NCI-H524 (cell line): ENCODE measurements around the gene C15orf62.

Experiments used
- DNase-seq, 2 experiments: peaks; one replicate each; lab custom pipeline; 2025; lab: John Stamatoyannopoulos, UW

Gene C15orf62

DNA sequence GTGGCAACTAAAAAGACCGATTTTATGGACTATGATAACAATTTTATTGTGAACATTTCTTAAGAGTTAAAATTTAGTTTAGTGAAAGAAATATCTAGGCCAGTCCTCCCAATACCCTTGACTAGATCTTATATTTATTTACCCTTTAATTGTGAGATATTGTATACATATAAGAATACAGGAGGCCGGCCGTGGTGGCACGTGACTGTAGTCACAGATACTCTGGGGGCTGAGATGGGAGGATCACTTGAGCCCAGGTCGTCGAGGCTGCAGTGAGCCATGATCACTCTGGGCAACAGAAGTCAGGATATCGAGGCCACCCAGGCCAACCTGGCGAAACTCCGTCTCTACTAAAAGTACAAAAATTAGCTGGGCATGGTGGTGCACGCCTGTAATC lies 14.0 kb upstream of the C15orf62 start:
- no peak for DNase-seq

DNA sequence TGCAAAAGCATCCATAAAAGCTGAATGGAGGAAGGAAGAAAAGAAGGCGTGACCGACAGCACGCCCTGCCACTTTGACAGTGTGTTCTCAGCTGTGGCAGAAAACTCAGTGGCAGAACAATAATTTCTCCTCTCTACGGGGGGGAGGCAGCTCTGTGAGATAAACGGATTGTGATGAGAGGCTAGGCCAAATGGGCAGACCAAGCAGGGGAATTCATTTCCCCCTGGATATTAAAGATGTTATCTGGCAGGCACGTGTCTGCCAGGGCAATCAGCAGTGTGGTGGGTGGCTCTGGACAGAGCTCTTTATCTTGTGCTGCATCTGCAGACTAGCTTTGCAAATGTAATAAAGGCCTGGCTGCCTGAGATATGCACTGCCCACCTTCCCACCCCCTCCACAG lies 12.8 kb upstream of the C15orf62 start:
- no peak for DNase-seq

DNA sequence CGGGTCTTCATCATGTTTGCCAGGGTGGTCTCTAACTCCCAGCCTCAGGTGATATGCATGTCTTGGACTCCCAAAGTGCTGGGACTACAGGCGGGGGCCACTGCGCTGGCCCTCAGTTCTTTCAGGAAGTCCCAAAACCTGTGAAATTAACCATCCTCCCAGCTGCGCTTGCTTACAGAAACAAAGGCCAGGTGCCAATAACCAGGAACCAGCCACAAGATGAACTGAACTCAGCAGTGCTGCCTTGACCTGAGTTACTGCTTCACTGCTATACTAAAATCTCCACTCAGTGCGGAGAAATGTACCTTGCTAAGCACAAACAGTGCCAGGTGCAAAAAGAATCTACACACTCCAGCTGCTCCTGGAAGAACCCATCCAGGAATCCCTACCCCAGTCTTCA lies 9.8 kb upstream of the C15orf62 start:
- no peak for DNase-seq

DNA sequence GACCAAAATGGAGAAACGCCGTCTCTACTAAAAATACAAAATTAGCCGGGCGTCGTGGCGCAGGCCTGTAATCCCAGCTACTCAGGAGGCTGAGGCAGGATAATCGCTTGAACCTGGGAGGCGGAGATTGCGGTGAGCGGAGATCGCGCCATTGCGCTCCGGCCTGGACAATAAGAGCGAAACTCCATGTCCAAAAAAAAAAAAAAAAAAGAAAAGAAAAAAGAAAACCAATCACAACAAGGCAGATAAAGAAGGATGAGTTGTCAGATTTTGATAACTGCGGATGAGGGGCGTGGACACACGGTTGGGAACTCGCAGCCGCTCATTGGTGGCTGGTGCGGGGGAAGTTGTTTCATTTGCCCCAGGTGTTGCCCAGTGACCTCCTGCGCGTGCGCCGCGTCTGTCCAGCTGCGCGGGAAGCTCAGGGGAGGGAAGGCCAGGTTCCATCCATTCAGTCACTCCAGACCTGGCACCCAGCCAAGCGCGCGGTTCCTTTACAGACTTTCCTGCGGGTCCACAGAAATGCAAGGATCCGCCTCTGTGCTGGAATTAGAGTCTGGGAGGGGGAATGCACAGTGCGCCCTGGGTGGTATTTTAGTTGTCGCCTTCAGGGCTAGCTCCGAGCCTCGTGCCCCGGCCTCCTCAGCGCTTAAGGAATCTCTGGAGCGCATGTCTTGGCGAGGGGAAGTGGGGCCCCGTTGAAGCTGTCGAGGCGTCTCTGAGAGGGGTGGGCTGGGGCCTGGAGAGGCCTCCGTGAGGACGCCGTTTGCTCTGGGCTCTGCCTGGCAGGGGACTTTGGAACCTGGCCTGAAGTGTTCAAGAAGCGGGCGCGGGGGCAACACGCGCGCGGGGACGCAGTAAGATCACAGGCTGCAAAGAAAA lies 6.6 kb upstream of the C15orf62 start:
- DNase-seq, result peak; percentile 63 to 81

DNA sequence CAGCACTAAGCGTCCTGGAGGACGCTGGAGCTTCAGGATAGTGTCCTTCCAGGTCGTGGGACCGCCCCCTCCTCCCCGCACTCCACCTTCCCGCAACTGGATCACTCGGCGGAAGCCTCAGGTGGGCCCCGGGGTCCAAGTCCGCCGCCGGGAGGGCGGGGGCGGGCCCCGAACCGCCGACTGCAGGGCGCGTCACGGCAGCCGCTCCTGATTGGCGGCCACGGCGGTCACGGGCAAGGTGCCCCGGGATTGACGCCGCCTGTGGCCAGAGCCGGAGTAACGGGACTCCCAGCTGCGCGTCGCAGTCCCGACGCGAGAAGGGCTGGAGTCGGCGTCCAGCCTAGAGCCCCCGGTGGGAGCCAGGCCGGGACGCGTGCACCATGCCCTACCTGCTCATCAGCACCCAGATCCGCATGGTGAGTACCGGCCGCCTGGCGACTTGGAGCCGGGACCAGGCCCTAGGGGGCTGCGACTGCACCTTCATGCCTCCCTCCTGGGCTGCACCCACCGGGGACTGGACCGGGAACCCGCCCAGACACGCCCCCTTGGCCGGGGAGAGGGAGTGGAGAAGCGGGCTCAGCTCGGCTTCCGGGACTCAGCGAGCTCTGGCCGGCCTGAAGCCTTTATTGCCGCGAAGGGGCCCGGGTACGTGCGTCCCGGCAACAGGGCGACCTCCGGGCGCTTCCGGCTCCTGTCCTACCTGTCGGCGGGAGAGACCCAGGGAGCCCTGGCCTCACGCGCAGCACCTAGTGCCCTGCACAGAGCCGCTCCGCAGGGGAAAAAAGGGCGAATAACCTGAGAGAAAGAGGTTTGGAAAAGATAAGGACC lies 5.8 kb upstream of the C15orf62 start, which contains the start of gene GCHFR:
Gene GCHFR, plus strand, starts transcription at position 268 of the 828 bp plus-strand sequence. Its CDS starts 113 bp downstream, at position 381.
- DNase-seq, result peak in 1 of 2 experiments; percentile 53

DNA sequence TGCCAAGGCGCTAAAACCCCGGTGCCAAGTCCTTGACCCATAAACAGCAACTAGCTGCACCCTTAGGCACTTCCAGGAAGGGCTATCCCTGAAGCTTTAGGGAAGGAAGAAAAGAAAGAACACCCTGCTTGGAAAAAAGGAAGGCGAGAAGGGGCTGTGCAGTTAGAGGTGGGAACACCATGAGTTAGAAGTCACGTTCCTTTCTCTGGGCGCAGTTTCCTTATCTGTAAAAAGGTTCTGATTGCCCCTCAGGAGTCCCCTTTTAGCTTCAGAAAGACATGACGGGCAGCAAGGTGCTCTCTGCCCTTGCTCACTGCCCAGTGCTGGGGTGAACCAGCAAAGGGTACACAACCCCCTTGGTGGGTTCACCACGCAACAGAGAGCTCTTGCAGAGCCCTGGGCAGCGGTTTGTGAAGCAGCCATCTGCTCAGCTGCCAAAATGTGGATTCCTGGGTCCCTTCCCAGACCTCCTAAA lies 5.1 kb upstream of the C15orf62 start:
- no peak for DNase-seq

DNA sequence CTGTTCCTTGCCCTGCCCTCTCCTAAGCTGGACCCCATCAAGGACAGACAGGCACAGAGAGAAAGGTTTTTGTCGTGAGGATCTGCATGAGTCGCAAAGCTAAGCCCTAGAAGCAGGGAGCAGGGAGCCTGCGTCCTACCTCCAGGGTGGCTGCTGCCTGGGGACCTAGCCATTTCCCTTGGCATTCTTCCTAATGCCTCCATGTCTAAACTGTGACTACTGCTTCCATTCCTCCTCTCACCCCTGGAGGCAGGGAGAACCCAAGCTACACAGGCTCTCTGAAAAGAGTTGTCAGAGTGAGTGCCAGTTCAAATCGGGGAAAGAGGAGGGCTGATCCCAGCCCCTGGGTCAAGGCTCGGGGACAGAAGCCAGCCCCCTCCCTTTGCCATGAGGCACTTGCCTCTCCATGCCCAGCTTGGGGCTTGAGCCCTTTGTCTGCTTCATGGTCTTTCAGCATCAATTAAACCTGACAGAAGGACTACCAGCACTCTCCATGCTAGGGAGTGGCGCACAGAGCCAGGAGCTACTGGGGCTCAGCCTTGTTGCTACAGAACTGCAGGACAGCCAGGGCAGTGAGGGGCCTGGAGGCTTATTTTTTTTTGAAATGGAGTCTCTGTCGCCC lies 3.5 kb upstream of the C15orf62 start:
- no peak for DNase-seq

DNA sequence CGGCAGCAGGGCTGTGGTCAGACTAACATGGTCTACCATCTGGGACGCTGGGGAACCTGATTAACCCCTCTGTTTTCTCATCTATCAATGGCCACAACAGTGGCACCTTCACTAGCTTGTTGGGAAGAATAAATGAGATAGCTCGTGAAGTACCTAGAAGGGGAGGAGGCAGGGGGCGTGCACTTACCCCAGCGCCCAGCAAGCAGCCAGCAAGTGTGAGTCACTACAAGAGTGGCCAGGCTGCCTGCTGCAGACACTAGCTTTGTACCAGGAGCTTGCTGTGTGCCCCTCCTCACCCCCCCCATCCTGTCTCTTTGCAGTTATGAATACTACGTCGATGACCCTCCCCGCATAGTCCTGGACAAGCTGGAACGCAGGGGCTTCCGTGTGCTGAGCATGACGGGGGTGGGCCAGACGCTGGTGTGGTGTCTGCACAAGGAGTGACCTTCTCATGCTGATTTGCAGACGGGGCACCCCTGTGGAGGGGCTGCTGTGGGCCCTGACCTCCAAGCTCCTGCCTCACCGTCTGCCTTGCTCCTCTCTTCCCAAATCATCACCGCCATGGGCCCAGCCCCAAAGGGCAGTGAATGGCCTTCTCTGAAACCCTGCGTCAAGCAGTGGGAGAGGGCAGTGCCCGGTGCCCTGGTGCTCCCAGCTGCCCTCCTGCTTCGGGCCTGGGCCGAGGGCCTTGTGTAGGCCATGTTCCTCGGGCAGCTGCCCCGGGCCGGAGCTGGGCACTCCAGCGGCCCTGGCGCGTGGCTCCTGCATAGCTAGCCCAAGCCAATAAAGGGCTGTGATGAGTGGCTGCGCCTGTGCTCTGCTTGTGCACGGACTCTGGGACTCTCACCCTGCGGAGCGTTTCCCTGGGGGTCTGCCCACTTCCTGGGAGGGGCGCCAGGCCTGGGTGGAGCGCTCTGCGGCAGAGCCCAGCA lies 2.6 kb upstream of the C15orf62 start:
- DNase-seq, result no peak

DNA sequence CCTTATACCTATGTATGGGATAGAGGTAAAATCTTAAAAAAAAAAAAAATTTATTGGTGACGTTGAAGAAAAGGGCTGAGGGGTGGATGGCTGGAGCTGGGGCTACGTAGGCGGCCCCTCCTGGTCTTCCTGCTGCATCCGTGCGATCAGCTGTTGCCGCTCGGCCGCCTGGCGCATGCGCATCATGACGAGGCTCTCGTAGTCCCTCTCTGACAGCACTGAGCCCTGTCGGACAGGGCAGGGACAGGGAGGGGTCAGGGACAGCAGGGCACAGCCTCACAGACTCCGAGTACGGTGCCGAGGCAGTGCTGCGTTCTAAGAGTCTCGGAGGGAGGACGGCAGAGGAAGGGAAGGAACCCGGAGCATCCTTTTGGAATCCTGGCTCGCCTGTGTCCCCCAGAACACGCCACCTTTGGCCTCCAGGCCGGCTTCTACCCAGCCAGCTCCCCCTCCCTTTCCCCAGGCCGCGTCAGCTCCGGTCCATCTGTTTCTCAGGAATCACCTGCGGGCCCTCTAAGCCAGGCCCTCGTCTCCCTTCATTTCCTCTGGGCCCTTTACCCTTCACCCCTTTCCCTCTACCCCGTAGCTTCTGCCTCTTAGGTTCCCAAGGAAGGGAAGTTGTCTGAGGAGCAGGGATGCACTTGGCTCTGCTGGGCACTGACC lies 1.8 kb upstream of the C15orf62 start:
- DNase-seq, result no peak

DNA sequence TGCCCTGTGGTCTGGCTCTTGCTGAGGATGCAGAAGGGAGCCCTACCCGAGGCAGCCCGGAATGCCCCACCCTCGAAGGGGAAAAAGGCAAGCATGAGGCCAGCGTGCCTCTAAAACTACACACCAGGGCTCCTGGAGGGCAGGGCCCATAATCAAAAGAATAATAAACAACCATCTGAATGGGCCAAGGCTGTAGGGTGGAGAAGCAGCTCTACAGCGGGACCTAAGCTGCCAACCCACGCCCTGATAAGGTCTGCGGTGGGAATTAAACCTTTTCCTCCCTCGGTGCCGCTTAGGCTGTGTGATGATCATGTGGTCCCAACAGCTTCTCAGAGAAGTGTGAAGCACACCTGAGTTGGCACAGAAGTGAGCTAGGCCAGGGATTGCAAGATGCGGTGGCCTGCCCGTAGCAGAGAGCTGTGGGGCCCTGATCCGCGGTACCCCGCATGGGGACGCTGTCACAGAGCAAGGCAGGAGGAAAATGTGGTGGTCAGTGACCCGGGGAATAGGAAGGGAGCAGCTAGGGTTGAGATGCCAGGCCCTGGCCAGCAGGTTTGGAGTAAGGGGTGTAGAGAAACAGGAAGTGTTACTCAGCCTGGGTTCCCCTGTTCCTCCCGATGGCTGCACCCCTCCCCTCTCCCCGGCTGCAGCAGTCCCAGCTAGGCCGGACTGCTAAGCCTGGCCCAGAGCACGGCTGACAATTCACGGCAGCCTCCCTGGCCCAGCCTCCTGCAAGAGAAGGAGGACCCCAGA lies 1.1 kb upstream of the C15orf62 start:
- no peak for DNase-seq

DNA sequence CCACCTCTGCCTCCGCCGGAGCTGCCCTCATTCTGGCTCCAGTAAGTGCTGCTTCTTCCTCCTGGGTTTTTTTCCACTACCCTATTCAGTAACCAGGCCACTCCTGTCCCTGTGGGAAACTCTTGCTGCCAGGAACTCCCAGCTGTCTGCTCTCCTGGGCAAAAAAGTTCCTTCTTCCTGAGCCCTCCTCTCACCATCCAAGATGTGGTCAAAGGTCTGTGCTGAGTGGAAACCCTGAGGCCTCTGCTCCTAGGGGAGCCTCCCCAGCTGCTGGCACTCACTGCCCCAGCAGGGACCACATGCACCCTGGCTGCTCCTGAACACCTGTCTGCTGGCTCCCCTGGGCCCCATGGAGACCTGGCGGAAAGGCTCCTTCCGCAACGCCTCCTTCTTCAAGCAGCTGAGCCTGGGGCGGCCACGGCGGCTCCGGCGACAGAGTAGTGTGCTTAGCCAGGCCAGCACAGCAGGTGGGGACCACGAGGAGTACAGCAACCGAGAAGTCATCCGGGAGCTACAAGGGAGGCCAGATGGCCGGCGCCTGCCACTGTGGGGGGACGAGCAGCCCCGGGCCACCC lies 454 bp downstream of the C15orf62 start:
- DNase-seq, result peak; percentile 80 to 92

DNA sequence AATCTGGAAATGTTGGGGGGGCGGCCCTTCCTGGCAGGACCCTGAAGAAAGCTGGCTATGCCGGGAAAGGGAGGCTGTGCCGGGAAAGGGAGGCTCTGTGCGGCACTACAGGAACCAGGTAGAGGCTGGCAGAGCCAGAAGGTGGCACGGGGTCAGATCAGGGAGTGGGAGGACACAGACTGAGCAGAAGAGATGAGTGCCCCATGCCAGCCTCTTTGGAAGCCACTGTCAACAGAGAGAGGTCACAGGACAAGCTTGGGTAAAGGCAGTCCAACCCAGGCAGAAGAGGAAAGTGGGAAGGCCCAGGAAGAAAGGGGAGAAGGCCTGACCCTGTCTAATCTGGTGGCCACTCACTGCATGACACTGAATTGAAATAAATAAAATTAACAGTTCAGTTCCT lies 1.5 kb downstream of the C15orf62 start:
- no peak for DNase-seq

DNA sequence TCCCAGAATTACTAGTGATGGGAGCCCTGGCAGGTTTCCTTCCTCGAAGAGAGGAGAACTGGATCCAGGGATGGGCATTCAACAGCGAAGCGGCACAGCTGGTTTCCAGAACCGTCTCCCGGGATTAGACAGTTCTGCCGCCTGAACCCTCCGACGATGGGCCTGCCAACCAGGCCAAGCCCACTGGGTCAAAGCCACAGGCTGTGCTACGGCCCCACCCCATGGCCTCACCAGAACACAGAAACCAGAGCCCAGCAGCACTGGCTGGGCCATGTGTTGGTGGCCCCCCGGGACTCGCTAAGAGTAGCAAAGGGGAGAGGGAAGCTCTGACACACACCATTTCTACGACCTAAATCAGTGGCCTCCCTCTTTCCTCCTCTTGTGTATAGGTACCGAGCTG lies 2.2 kb downstream of the C15orf62 start:
- no peak for DNase-seq

DNA sequence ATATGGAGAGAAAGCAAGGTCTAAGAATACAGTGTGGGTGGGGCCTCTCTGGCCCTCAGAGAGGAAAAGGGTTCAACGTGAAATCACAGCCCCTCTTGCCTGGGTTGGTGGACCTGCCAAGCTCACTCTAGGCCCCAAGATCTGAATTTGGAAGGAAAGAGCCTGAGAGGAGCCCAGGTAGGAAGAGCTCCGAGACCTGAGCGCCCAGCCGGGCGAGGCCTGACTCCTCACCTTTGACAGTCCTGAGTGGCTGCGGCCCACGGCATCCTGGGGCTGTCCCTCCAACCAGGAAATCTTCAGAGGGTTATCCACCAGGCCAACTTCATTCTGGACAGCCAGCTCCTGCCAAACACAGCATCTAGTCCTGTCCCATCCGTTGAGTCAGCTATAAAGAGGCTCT lies 3.7 kb downstream of the C15orf62 start:
- no peak for DNase-seq

DNA sequence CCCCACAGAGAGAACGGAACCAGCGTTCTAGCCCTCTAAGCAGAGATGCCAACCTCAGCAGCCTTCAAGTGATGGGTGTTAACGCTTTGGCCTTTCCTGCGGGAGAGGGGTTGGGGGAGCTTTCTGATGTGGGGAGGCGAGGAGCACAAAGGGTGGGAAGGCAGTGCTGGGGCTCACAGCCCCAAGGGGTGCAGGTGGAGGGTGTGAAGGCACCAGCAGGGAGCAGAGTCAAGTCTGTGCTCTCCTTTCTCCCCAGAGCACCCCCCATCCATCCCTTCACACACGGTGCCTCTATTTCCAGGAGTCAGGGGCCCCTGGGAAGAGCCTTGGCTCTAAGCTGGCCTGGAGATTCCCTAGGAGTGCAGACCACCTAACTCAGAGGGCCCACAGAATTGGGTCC lies 4.1 kb downstream of the C15orf62 start:
- DNase-seq, result no peak

DNA sequence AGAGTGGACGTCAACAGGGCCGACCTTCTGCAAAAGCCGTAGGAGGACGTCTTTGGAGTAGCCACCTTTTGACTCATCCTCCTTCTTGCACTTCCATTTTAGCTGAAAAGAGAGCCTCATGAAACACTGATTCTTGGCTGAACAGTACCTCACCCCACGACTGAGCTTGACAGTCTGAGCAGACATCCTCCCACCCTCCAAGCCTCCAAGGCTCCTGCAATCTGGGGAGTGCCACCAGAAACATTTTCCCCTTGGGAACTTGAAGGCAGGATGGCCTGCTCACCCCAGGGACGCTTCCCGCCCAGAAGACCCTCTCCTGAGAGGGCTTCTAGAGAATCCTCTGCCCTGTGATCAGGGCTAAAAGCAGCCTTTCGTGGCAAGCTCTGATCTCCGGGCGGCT lies 5.2 kb downstream of the C15orf62 start:
- DNase-seq, result no peak

DNA sequence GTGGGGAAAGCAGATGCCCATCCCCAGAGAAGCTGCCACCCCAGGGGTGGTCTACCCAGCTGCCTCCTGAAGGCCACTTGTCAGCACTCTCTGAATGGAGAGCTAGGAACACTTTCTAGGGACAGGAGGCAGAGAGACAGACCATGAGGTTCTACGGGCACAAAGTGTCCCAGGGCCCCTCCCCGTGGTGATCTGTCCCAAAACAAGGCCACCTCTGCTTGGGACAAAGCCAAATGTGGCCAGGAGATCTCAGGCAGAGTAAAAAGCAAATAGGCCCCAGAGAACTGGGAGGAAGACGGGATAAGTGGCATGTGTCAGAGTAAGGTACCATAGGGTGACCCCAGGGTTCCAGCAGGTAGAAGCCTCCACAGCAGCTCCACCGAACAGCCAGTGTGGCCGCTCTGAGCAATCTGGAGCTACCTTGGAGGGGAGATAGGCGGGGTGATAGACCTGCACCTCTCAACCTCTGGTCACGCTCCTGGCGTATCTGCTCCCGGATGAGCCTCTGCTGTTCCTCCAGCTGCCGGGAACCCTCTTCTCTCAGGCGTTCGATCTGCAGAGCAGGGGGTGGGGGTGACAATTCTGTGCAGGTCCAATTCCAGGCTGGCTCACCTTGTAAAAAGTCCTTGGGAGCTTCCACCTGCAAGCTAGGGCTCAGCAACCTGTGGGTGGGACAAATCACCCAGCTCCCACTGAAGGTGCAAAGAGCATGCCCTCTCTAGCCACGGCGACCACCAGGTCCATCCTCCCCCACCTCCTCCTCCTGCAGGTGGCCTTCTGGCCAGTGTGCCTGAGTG lies 6.2 kb downstream of the C15orf62 start:
- no peak for DNase-seq

DNA sequence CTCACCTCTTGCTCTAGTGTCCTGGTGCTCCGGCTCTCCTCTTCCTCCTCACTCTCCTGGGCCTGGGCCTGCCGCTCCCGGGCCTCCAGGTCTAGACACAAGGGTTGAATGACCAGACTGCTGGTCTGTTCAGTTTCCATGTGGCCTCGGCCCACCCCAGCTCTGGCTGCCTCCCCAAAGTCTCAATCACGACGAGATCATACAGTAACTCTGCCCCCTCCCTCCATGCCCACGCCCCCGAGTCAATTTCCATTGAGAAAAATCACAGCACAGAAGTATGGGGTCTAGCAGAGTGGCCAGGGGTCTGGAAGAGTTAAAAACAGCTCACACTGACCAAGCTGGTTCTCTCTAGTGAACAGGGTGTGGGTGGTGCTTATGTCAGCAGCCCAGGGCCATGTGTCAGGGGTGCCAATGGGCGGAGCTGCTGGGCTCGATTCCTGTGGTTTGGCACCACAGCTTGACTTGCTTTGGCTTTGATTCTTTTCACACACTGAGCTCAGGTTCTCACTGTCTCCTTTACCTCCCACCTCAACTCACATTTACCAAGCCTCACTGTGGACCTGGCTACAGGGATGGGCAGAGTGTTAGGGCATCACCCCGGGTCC lies 6.9 kb downstream of the C15orf62 start:
- no peak for DNase-seq
